Measurements from ENCODE around the gene DHRS12. TPM values are rescaled to one million over a fixed set of nuclear protein-coding genes. Genes with fewer than 3 reads are reported as not detected.

DHRS12 gene
- total RNA-seq, 1 donor, result 3.3 TPM

DNA sequence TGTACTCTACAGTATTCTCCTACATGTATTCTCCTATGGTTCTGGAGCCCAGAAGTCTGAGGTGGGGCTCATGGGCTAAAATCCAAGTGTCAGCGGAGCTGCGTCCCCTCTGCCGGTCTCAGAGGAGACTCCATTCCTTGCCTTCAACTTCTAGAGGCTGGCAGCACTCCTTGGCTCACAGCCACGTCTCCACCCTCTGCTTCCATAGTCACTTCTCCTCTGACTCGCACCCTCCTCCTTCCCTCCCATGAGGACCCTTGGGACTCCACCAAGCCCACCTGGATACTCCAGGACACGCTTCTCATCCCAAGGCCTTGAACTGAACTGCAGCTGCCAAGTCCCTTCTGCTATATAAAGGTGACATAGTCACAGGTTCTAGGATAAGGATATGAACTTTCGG, 27.8 kb downstream of the DHRS12 start:
- no peaks in the 10 kb centered on the region for H4K20me1 ChIP-seq (ENCODE audit: insufficient read depth, low read length)
- TF ChIP-seq, protein P1, sequence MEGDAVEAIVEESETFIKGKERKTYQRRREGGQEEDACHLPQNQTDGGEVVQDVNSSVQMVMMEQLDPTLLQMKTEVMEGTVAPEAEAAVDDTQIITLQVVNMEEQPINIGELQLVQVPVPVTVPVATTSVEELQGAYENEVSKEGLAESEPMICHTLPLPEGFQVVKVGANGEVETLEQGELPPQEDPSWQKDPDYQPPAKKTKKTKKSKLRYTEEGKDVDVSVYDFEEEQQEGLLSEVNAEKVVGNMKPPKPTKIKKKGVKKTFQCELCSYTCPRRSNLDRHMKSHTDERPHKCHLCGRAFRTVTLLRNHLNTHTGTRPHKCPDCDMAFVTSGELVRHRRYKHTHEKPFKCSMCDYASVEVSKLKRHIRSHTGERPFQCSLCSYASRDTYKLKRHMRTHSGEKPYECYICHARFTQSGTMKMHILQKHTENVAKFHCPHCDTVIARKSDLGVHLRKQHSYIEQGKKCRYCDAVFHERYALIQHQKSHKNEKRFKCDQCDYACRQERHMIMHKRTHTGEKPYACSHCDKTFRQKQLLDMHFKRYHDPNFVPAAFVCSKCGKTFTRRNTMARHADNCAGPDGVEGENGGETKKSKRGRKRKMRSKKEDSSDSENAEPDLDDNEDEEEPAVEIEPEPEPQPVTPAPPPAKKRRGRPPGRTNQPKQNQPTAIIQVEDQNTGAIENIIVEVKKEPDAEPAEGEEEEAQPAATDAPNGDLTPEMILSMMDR (IDR thresholded peaks at IDR 0.05; ENCODE audit: extremely low read depth, low read depth, low read length), result no peak
- DNase-seq (ENCODE audit: insufficient read length, low spot score, missing footprints), result peak; percentile 54
- H3K4me1 ChIP-seq (ENCODE audit: insufficient read depth, low read length), result no peaks in the 10 kb centered on the region
- H3K27ac ChIP-seq (ENCODE audit: low read depth, low read length), result no peak overlapping the region
- no peaks in the 10 kb centered on the region for H3K36me3 ChIP-seq (ENCODE audit: insufficient read depth, low read length)
- H3K79me2 ChIP-seq (ENCODE audit: insufficient read depth, low read length), result no peaks in the 10 kb centered on the region
- H3K9me3 ChIP-seq (ENCODE audit: low read depth, low read length), result no peaks in the 10 kb centered on the region
- H3K4me3 ChIP-seq (ENCODE audit: insufficient read depth, low read length), result no peak overlapping the region
- no peak overlapping the region for H3K4me2 ChIP-seq (ENCODE audit: insufficient read depth, low read length)
- no peak overlapping the region for H2AFZ ChIP-seq (ENCODE audit: low read length)
- H3K27me3 ChIP-seq (ENCODE audit: insufficient read depth, low read length), result peaks cover 6% of the 10 kb centered on the region

DNA sequence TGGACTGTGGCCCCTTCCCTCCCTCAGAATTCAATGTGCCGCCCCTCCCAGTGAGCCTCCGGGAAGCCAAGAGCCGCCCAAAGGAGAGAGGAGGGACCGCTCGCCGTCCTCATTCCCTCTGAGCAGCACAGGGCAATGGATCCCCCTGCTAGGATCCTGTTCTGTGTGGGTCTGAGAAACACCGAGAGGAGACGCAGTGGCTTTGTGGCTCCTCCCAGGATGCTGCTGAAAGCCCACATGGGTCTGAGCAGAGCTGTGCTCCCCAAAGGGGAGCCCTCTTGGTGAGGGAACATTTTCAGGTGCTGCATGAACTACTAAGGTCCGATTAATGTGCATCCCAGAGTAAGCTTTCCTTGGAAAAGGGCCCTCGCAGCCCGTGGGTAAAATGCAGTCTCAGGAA, 30.4 kb downstream of the DHRS12 start:
- no peaks in the 10 kb centered on the region for H3K4me1 ChIP-seq (ENCODE audit: insufficient read depth, low read length)
- H3K9me3 ChIP-seq (ENCODE audit: low read depth, low read length), result no peaks in the 10 kb centered on the region
- no peak overlapping the region for H3K4me2 ChIP-seq (ENCODE audit: insufficient read depth, low read length)
- no peaks in the 10 kb centered on the region for H3K36me3 ChIP-seq (ENCODE audit: insufficient read depth, low read length)
- H3K27me3 ChIP-seq (ENCODE audit: insufficient read depth, low read length), result peaks cover 6% of the 10 kb centered on the region
- no peak overlapping the region for H2AFZ ChIP-seq (ENCODE audit: low read length)
- no peak for DNase-seq (ENCODE audit: insufficient read length, low spot score, missing footprints)
- TF ChIP-seq, protein P1 (IDR thresholded peaks at IDR 0.05; ENCODE audit: extremely low read depth, low read depth, low read length), result no peak
- no peak overlapping the region for H3K27ac ChIP-seq (ENCODE audit: low read depth, low read length)
- H4K20me1 ChIP-seq (ENCODE audit: insufficient read depth, low read length), result no peaks in the 10 kb centered on the region
- no peaks in the 10 kb centered on the region for H3K79me2 ChIP-seq (ENCODE audit: insufficient read depth, low read length)
- H3K4me3 ChIP-seq (ENCODE audit: insufficient read depth, low read length), result no peak overlapping the region

DNA sequence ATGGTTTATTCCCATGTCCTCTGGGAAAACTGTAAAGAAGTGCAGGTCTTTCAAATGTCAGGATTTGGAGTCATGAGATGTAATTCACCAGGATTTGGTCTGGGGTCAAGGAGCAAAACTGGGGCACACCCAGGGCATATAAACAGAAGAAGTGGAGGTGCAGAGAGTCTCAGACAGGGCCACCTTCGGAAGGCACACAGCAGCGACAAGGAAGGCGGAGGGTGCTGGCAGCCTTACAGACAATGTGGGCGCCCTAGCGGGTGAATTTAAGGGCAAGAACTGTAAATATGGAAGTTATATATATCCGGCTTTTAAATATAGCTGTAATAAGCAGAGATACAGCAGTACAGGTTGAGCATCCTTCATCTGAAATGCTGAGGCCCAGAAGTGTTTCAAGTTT, 31.2 kb downstream of the DHRS12 start:
- no peak overlapping the region for H3K27ac ChIP-seq (ENCODE audit: low read depth, low read length)
- H4K20me1 ChIP-seq (ENCODE audit: insufficient read depth, low read length), result no peaks in the 10 kb centered on the region
- no peaks in the 10 kb centered on the region for H3K4me1 ChIP-seq (ENCODE audit: insufficient read depth, low read length)
- TF ChIP-seq, protein P1 (IDR thresholded peaks at IDR 0.05; ENCODE audit: extremely low read depth, low read depth, low read length), result no peak
- H3K9me3 ChIP-seq (ENCODE audit: low read depth, low read length), result no peaks in the 10 kb centered on the region
- H3K36me3 ChIP-seq (ENCODE audit: insufficient read depth, low read length), result no peaks in the 10 kb centered on the region
- peaks cover 6% of the 10 kb centered on the region for H3K27me3 ChIP-seq (ENCODE audit: insufficient read depth, low read length)
- H3K4me3 ChIP-seq (ENCODE audit: insufficient read depth, low read length), result no peak overlapping the region
- H3K4me2 ChIP-seq (ENCODE audit: insufficient read depth, low read length), result no peak overlapping the region
- no peak overlapping the region for H2AFZ ChIP-seq (ENCODE audit: low read length)
- DNase-seq (ENCODE audit: insufficient read length, low spot score, missing footprints), result no peak
- H3K79me2 ChIP-seq (ENCODE audit: insufficient read depth, low read length), result no peaks in the 10 kb centered on the region

DNA sequence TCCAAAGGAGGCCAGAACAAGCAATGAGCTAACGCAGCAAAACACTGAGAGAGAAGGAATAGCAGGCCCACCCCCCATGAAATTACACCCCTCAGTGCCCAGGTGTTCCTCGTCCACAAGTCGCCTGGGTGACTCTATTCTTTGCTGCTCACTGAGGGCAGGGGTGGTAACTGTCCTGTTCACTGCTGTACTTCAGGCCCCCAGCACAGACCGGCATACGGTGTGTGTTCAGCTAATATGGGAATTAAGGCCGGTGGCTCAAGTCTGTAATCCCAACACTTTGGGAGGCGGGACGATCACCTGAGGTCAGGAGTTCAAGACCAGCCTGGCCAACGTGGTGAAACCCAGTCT, 31.9 kb downstream of the DHRS12 start:
- H2AFZ ChIP-seq (ENCODE audit: low read length), result no peak overlapping the region
- DNase-seq (ENCODE audit: insufficient read length, low spot score, missing footprints), result no peak
- H3K27me3 ChIP-seq (ENCODE audit: insufficient read depth, low read length), result peaks cover 6% of the 10 kb centered on the region
- peaks cover 3% of the 10 kb centered on the region for H3K36me3 ChIP-seq (ENCODE audit: insufficient read depth, low read length)
- H3K4me1 ChIP-seq (ENCODE audit: insufficient read depth, low read length), result no peaks in the 10 kb centered on the region
- no peaks in the 10 kb centered on the region for H4K20me1 ChIP-seq (ENCODE audit: insufficient read depth, low read length)
- TF ChIP-seq, protein P1 (IDR thresholded peaks at IDR 0.05; ENCODE audit: extremely low read depth, low read depth, low read length), result no peak
- H3K9me3 ChIP-seq (ENCODE audit: low read depth, low read length), result no peaks in the 10 kb centered on the region
- H3K4me3 ChIP-seq (ENCODE audit: insufficient read depth, low read length), result no peak overlapping the region
- H3K4me2 ChIP-seq (ENCODE audit: insufficient read depth, low read length), result no peak overlapping the region
- no peaks in the 10 kb centered on the region for H3K79me2 ChIP-seq (ENCODE audit: insufficient read depth, low read length)
- no peak overlapping the region for H3K27ac ChIP-seq (ENCODE audit: low read depth, low read length)

All from osteoblast (primary cell).